VCaP (cell line): ENCODE data around the gene TECPR2.
A peak's percentile ranks its signal among the peaks of the same experiment; 100 is the strongest.

Experiments used
- H3K27ac ChIP-seq: fragments of 450-650 bp; 2 replicates; pipeline ENCODE4 v1.5.1; 2017
- CTCF ChIP-seq: fragments of 450-650 bp; conservative IDR thresholded peaks from 2 replicates; pipeline ENCODE4 v1.5.1; 2017; ENCODE audit warnings: mild to moderate bottlenecking, moderate library complexity

Gene TECPR2

GRCh38 chr14:102508774-102509745 is 146.3 kb downstream of the TECPR2 start:
- H3K27ac ChIP-seq: peak overlapping the region; percentile 76
- TF ChIP-seq CTCF: no peak

GRCh38 chr14:102509746-102510615 is 147.2 kb downstream of the TECPR2 start, which contains the start of gene ANKRD9:
TSS of gene ANKRD9 (minus strand) at chr14:102509776. CDS start at chr14:102507889, 1,887 bp downstream.
- TF ChIP-seq CTCF: no peak
- H3K27ac ChIP-seq: peak within 1 kb of the TSS; percentile 76

GRCh38 chr14:102510616-102511520 is 148.1 kb downstream of the TECPR2 start:
- H3K27ac ChIP-seq: peak overlapping the region; percentile 76

DNA sequence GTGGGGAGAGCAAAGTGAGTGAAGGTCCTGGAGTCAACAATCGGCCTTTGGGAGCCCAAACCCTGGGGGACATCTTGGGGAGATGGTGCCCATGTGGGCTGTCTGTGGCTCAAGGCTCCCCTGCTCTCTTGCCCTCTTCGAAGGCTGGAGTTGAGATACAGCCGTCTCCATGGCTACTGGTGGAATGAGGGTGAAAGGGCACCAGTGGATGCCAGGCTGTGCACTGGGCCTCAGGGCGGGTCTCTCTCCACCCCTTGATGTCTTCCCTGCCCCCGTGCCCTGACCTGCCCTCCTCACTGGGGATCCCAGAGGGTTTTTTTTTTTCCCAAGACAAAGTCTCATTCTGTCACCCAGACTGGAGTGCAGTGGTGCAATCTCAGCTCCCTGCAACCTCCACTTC is 148.8 kb downstream of the TECPR2 start:
- no peak for TF ChIP-seq CTCF
- H3K27ac ChIP-seq: peak overlapping the region; percentile 23; the same call in 1 of the 2 replicates

More at GRCh38 chr14:102510616-102511520, 148.1 kb downstream of the TECPR2 start:
- TF ChIP-seq CTCF: no peak

GRCh38 chr14:102512793-102513300 is 150.1 kb downstream of the TECPR2 start:
- TF ChIP-seq CTCF: no peak

GRCh38 chr14:102513899-102514772 is 151.4 kb downstream of the TECPR2 start:
- no peak overlapping the region for H3K27ac ChIP-seq
- TF ChIP-seq CTCF: no peak

More at GRCh38 chr14:102512793-102513300, 150.1 kb downstream of the TECPR2 start:
- H3K27ac ChIP-seq: no peak overlapping the region
